GM21381 (cell line): ENCODE data around the gene LY6G5B.
A peak's percentile ranks its signal among the peaks of the same experiment; 100 is the strongest.

Experiments used
- ATAC-seq: cut with Tn5 transposase; IDR thresholded peaks from one replicate; pipeline ENCODE4 v1.9.1; 2021; ENCODE audit warnings: mild to moderate bottlenecking, moderate library complexity; ENCODE audit not compliant: unreplicated experiment

Gene LY6G5B

GRCh38 chr6:31640612-31641011 is 29.2 kb upstream of the LY6G5B start:
- no peak for ATAC-seq

DNA sequence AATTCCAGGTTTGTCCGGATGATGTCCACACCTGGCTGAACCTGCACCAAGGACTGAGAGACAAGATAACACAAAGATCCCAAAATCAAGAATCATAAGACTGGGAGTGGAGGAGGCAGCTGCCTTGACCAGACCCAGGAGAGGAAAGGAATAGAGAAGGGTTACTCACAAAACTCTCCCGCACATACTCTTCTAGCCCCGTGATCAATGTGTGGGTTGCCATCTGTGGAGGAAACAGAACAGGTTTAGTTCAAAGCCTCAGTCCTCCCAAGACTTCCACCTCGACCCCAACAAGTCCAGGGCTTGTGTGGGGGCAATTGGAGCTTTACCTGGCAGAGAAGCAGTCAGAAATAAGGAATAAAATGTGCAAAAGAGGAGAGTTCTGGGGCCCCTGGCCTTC is 28.4 kb upstream of the LY6G5B start:
- ATAC-seq, result no peak

DNA sequence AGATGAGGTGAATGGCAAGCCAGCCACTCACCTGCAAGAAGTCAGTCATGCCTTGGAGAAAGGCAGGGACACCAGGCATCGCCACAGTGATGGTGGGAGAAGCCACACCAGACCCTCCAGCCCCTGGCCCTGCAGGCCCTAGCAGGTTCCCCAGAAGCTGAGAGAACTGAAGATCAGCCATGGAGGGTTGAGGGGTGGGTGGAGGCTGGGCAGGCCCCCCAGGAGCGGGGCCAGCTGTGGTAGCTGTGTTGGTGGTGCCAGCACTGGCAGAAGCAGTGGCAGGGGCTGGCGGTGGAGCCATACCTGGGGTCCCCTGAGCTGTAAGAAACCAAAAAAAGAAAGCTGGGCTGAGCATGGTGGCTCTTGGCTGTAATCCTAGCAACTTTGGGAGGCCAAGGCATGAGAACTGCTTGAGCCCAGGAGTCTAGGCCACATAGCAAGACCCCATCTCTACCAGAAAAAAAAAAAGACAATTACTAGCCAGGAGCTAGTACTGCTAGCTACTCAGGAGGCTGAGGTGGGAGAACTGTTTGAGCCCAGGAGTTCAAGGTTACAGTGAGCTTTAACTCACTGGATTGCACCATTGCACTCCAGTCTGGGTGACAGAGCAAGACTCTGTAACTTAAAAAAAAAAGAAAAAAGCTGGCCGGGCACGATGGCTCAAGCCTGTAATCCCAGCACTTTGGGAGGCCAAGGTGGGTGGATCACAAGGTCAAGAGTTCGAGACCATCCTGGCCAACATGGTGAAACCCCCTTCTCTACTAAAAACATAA is 26.8 kb upstream of the LY6G5B start:
- no peak for ATAC-seq

DNA sequence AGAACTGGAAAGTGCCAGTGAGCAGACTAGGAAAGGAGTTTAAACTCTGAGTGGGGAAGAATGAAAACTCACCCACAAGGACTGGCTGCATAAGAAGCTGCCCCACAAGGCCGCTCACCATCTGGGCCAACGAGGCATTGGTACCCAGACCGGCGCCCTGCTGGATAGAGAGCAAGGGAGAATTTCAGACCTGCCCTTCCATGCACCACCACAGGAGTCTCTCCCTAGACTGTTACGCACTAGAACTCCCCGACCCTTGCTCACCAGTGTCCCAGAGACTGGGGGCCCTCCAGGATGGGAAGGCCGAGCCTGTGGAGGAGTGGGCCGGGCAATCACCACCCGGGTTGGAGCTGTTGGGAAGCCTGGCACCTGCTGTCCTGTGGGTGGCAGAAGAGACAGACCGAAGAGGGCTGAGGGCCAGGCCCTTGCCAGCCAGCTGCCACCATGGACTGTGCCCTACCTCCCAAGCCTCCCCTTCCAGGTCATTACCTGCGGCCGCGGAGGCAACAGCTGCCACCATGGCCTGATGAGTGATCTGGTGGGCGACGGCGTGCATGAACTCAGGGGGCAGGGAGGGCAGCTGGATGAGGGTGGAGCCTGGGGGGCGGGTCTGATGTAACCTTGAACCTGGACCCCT is 25.8 kb upstream of the LY6G5B start:
- ATAC-seq, result no peak

DNA sequence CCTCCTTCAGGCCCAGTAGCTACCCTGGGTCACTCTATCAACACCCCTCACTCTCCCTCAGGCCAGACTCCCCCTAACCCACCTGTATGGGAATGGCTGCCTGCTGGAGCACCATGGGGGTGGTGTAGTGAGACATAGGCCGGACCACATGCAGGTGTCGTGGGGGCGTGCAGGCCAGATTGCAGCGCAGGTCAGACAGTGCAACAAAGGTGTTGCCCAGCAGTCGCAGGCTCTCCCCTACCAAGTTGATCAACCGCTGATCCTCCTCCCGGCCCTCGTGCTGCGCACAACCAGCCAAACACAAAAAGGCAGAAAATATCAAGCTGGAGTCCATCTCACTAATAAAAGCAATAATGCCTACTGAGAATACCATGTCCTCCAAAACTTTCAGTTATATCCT is 24.5 kb upstream of the LY6G5B start:
- ATAC-seq, result no peak

- peak; percentile 28 for ATAC-seq
These were observed 18.1 kb upstream of the LY6G5B start for GRCh38 chr6:31651602-31652191.

DNA sequence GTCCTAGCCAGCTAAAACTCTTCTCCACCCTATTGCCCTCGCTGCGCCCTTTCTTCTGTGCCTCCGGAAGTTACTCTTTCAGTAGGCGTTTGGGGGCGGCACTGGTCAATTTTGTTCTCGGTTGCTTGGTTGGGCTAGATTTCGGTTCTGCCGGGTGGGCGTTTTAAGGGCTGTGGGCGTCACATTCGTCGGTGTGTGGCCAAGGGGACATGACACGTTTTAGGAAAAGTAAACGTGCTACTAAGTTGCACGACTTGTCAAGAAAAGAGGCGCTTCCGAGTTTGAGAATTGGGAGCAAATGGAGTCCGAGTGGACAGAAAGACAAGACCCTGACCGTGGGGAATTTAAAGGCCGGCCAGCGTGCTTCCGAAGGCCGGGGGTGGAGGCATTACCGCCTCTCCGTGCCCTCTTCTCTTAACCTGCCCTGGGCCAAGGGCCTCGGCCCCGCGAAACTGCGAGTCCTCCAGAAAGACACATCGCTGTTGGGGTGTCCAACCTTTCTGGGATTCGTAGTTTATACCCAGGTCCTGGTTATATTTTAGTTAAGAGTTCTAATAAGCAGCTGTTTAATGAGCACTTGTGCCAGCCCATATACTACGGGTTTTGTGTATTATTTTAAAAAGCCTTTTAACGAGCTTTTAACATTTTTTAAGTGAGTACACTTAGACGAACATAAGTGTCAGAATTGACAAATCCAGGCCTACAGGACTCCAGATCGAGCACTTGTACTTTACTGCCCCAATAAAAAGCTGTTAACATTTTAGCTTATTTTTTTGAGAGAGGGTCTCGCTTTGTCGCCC is 16.7 kb upstream of the LY6G5B start:
- peak; percentile 54 for ATAC-seq

DNA sequence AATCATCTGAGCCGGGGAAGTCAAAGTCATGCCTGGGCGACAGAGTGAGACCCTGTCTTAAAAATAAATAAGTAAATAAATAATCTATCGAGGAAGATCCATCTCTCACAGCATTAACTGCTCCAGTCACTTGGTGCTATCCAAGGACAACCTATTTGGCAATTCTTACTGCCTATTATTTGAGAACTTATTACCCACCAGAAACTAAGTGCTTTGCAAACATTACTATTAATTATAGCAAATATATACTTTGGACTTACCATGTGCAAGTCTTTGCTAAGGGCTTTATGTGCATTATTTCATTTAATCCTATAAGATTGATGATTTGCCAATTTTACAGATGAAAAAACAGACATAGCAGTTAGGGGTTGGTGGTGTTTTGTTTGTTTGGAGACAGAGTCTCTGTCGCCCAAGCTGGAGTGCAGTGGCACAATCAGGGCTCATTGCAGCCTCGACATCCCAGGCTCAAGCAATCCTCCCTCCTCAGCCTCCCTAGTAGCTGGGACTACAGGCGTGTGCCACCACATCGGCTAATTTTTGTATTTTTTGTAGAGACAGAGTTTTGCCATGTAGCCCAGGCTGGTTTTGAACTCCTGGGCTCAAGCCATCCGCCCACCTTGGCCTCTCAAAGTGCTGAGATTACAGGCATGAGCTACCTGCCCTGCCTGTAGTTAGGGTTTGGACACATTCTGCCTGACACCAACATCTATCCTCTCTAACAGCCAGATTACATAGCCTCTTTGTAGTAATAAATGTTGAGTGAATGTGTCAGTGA is 15.0 kb upstream of the LY6G5B start:
- no peak for ATAC-seq

DNA sequence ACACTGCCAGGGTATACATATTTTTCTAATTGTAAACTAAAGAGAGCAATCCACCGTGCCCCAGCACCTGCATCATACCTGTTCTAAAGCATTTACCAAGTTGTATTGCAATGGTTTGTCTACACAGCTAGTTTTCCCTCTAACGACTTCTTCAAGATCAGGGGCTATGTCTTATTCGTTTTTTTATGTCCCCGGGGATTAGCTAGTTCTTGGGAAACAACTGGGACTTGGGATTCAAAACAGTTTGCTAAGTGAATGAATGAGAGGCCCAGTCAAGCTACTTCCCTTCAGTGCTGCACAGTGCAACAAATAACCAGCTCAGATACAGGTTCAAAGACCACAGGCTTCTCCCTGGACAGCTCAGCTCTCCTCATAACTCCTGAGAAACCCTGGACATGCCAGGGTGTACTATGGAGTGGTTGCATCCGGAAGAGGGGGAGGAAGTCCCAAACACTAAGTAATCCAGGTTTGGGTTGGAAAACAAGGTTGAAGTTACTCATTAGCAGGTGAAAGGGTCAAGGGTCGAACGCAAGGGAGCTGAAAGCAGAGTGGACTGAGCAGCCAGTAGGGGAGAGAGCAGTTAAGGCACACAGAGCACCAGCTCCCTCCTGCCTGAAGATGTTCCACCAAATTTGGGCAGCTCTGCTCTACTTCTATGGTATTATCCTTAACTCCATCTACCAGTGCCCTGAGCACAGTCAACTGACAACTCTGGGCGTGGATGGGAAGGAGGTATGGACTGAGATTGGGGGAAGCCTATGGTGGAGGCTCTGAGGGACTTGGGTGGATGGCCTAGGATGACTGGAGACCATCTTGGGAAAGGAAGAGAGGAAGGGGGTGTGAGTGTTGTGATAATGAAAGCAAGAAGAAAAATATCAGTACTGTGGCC is 14.2 kb upstream of the LY6G5B start, which contains the start of gene APOM:
Gene APOM (plus strand): TSS at position 546 of the 889 bp plus-strand sequence. CDS start 73 bp downstream, at position 619.
- no peak for ATAC-seq

DNA sequence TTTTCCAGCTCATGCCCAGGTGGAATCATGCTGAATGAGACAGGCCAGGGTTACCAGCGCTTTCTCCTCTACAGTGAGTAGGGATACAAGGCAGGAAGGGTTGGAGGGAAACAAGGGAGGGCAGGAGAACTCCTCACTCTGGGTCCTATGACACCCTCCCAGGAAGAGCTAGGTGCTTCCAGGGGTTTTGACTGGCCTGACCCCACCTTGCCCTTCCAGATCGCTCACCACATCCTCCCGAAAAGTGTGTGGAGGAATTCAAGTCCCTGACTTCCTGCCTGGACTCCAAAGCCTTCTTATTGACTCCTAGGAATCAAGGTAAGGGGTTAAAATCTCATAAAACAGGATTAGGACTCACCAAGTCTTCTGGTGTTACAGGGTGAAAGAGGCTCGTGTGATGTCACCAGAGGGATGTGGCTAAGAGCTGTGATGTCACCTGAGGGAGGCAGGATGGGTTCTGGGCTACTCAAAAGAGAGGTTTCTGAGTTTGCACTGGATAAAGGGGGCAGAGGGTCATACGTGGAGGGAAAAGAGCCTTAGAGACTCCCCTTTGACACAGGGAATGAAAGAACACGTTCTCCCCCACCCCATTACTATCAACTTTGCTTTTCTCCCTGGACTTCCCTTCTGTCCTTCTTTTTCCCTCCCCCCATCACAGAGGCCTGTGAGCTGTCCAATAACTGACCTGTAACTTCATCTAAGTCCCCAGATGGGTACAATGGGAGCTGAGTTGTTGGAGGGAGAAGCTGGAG is 12.2 kb upstream of the LY6G5B start:
- no peak for ATAC-seq

GRCh38 chr6:31658158-31658688 is 11.6 kb upstream of the LY6G5B start:
- no peak for ATAC-seq

DNA sequence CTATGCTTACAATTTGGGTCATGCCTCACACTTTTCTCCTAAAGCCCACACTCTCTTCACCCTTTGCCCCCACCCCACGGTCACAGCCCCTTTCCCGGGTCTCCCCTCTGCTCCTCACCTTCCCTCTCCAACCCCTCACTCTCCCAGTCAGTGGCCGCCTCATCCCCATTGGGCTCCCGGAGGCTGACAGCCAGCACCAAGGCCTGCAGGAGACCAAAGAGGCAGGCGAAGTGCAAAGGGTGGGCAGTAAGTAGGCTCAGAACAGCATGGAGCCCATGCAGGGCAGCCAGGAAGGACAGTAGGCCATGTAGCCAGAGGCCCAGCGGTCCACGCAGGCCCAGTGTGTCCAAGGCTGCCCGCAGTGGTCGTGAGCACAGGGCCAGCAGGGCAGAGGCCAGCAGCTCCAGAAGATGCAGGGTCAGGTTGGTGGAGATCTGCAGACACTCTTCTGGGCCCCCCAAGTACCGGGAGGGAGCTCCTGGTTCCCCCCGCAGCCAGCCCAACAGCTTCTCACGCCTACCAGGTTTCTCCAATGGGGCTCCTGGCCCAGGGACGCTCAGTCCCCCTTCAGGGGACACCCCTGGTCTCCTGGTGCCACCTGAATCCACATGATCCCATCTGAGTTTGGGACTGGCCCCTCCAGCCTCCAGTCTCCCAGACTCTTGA is 10.7 kb upstream of the LY6G5B start:
- no peak for ATAC-seq

- ATAC-seq, result no peak
These were observed 10.0 kb upstream of the LY6G5B start for GRCh38 chr6:31659649-31660380.

- peak; percentile 43 for ATAC-seq
These were observed 9.2 kb upstream of the LY6G5B start, which contains the start of gene C6orf47 for GRCh38 chr6:31660381-31661261. TSS of gene C6orf47 (minus strand) at chr6:31660778. CDS start at chr6:31659947, 831 bp downstream.

GRCh38 chr6:31661262-31662123 is 8.3 kb upstream of the LY6G5B start:
- no peak for ATAC-seq
